CD4-positive, alpha-beta T cell treated with Interleukin-6 for 4 hours (primary cell): ENCODE measurements around the gene ARHGAP15.

Experiments
- DNase-seq: peaks from one replicate; pipeline ENCODE4 v3.0.0-alpha.2; 2020; ENCODE audit warnings: mixed read lengths

The ARHGAP15 gene

GRCh38 chr2:143280097-143280757 lies 151.0 kb downstream of the ARHGAP15 start:
- no peak for DNase-seq

- DNase-seq: peak; percentile 32
Observed at GRCh38 chr2:143282684-143283083, 153.5 kb downstream of the ARHGAP15 start.

- peak; percentile 51 for DNase-seq
Observed at GRCh38 chr2:143284087-143284675, 155.0 kb downstream of the ARHGAP15 start.

GRCh38 chr2:143289025-143289424 lies 159.8 kb downstream of the ARHGAP15 start:
- no peak for DNase-seq

- DNase-seq: no peak
Observed at GRCh38 chr2:143290221-143290620, 161.0 kb downstream of the ARHGAP15 start.

DNA sequence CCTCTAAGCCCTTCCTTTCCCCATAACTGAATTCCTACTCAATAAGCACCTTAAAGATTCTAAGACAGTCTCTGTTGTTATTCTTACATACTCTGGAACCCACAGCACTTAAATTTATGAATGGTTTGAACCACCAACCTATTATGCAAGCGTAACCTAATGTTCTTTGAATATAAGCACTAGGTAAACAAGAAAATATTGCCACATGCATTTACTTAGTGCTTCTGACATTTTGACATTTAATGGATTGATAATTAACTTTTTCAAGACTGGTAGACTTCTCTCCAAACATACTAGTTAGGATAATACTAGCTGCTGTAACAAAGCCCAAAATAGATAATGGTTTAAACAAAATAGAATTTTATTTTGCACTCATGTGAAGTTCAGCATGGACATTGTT lies 164.8 kb downstream of the ARHGAP15 start:
- no peak for DNase-seq

GRCh38 chr2:143296089-143296488 lies 166.9 kb downstream of the ARHGAP15 start:
- DNase-seq: no peak

GRCh38 chr2:143297182-143297581 lies 168.0 kb downstream of the ARHGAP15 start:
- DNase-seq: no peak

GRCh38 chr2:143300536-143300935 lies 171.3 kb downstream of the ARHGAP15 start:
- DNase-seq: no peak

- no peak for DNase-seq
Observed at GRCh38 chr2:143311426-143311825, 182.2 kb downstream of the ARHGAP15 start.

DNA sequence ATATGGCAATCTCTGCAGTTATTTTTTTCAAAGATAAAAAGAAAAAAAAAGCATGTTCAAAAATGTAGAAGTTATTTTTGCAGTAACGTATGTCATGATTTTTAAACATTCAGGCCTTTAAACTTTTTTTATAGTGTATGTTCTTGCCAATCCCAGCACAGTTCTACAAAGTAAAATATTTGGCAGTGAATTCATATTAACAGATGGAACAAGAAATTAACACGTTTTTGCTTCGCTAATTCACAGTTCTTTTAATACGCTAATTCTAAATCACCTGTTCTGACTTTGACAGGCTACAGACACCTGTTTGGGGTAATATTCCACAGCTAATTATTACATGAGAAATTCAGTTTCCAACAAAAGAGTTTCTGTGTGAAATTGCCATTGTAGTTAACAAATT lies 183.2 kb downstream of the ARHGAP15 start:
- DNase-seq: no peak

- no peak for DNase-seq
Observed at GRCh38 chr2:143313861-143314260, 184.6 kb downstream of the ARHGAP15 start.

- peak; percentile 8 for DNase-seq
Observed at GRCh38 chr2:143321994-143322393, 192.8 kb downstream of the ARHGAP15 start.

GRCh38 chr2:143329288-143329687 lies 200.1 kb downstream of the ARHGAP15 start:
- DNase-seq: no peak

DNA sequence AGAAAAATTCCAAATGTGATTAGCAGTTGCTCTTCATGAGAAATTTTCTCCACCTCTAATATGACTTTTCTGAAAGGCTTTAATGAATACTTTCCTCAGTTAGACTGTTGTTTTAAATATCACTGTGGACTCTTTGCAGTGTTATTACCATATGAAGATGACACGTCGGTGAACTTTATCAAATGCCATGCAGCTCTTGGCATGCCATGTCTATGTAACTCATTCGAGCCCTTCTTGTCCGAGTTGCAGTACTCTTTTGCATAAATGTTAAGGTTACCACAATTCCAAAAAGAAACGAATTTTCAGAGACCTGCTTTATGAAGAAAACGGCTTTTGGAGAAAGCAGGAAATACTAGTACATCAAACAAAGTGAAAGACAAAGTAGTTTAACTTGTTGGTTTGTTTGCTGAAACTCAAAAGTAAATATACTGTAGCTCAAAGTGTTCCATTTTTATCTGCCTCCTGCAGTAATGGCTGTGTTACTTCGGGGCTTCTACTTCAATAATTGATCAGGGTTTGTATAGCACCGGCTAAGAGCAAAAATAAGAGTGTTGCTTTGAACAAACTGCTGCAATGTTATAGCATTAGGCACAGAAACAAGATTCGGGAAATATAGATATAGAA lies 204.1 kb downstream of the ARHGAP15 start:
- no peak for DNase-seq

GRCh38 chr2:143333847-143334246 lies 204.6 kb downstream of the ARHGAP15 start:
- DNase-seq: no peak

GRCh38 chr2:143334837-143335236 lies 205.6 kb downstream of the ARHGAP15 start:
- no peak for DNase-seq

GRCh38 chr2:143336719-143337210 lies 207.5 kb downstream of the ARHGAP15 start:
- DNase-seq: no peak

- no peak for DNase-seq
Observed at GRCh38 chr2:143341478-143341877, 212.3 kb downstream of the ARHGAP15 start.

DNA sequence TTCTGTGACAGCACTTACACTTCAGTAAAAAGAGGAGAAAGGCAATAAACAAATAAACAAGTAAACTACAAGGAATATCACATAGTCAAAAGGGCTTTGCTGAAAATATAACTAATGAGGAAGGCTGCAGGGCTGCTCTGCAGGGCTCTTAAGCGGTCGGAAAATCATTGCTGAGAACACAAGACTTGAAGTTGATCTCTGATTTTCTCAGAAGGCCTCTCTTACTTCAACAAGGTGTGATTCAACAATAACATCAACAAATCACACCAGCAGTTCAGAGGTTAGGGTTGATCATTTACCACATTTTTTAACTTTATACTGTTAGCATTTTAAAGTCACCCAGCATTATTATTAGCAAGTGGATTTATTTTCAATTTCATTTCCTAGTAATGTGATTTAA lies 215.6 kb downstream of the ARHGAP15 start:
- no peak for DNase-seq

DNA sequence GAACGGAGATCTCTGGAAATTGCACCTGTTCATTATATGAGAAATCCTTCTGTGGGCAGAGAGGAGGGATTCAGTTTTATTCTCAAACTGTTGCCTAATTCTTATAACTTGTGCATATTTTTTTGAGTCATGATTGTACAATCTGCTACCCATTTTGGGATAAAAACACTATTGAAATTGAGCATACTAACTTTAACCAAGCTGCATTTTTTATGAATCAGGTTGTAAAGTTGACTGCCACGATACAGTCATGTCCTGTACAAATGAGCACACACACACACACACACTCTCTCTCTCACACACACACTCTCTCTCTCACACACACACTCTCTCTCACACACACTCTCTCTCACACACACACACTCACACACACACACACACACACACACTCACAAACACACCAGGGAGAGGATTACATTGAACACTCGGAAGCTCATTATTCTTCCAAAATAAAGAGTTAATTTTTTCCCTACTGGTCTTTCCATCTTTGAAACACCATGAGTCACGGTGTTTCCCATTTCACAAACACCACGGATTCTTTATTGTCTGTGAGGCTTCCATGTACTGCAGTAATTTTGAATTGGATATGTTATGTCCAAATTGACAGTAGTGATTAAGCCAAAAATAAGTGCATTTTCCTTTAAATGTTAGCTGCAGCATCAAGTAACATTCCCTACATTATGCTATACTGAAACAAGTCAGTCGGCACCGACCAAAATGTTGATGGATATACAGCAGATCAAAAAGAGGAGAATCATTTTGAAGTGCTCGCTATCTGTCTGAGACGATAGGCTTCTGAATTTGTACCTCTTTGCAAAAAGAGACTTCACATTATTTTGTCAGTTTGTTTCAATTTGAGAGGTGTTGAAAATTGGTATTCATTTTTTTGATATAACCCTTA lies 216.9 kb downstream of the ARHGAP15 start:
- no peak for DNase-seq

DNA sequence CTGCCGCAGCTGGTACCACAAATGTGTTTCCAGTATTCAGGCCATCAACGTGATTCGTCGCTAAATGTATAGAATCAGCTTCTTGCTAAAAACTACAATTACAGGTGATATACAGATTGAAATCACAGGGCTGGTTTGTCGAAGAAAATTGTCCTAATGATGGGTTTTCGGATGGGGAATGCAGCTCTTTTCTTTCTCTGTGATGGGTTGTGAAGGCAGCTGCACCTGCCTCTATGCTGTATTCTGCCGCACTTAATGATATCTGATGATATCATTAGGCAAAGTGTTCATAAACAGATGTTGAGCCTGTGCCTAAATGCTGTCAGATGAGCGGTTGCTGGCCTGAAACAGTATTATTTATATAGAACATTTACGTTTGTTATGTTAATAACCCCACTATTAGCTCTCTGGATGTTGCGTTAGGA lies 218.1 kb downstream of the ARHGAP15 start:
- DNase-seq: no peak

DNA sequence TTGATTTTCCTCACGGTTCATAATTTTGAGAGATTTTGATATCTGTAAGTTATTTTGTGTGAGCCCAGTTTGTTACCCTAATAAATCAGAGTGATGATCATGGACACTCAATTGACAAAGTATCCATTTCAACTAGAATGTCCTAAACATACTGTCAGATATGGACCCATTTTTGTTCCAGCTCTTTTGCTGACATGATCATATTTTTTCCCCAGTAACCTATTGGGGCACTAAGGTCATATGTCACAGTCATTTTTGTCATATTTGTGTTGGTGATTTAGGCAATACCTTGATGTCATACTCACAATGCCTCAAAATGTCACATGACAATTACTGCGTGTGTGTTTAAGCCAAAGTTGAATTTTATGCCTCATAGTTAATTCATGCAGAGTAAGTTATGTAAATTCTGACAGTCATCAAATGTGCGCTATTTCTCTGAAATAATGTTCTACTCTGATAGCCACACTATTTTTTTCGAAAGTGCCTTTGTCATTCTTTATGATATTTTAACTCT lies 218.7 kb downstream of the ARHGAP15 start:
- DNase-seq: no peak
